ENCODE results near the gene MPO. TPM values are rescaled to one million over a fixed set of nuclear protein-coding genes. Genes with fewer than 3 reads are reported as not detected.

Gene MPO
- total and polyA plus RNA-seq, 2 donors (not counting 1 experiment from before 2014, with no cell fraction given) = 0.01 TPM; not detected in 1

DNA sequence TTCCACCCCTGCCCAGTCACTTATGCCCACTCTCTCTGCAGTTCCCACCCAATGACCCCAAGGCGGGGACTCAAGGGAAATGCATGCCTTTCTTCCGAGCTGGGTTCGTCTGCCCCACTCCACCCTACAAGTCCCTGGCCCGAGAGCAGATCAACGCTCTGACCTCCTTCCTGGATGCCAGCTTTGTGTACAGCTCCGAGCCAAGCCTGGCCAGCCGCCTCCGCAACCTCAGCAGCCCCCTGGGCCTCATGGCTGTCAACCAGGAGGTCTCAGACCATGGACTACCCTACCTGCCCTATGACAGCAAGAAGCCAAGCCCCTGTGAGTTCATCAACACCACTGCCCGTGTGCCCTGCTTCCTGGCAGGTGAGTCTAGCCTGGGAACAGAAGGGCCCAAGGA is 28.6 kb downstream of the MPO start:
- H3K4me2 ChIP-seq (ENCODE audit: extremely low read depth, insufficient read depth, low read length) = no peak overlapping the region
- TF ChIP-seq EZH2 (IDR thresholded peaks at IDR 0.05; ENCODE audit: low read length, missing control alignments) = no peak
- no peak for TF ChIP-seq CTCF (conservative IDR thresholded peaks at IDR 0.05 in 1 of 2, IDR thresholded peaks at IDR 0.05 in 1 of 2; ENCODE audit: low read depth in 1 of 2, low read length in 2 of 2)
- H3K4me3 ChIP-seq (replicated peaks in 1 of 4; ENCODE audit: control extremely low read depth in 1 of 4, insufficient read depth in 1 of 4, low read depth in 3 of 4, low read length in 4 of 4) = no peak overlapping the region
- H4K20me1 ChIP-seq (ENCODE audit: control insufficient read depth, extremely low read depth, insufficient read depth, low read length) = no peaks in the 10 kb centered on the region
- H3K9ac ChIP-seq (ENCODE audit: insufficient read depth, low read length) = no peak overlapping the region
- no peak for DNase-seq (ENCODE audit: low read depth in 2 of 2)
- H3K4me1 ChIP-seq (ENCODE audit: control insufficient read depth, extremely low read depth, insufficient read depth, low read length) = no peaks in the 10 kb centered on the region
- no peak overlapping the region for H3K27ac ChIP-seq (ENCODE audit: insufficient read depth, low read length)
- peaks cover 20% of the 10 kb centered on the region for H3K27me3 ChIP-seq (ENCODE audit: control insufficient read depth, insufficient read depth, low read length)
- H3K9me3 ChIP-seq (ENCODE audit: control insufficient read depth, insufficient read depth, low read depth, low read length) = no peaks in the 10 kb centered on the region
- H2AFZ ChIP-seq (ENCODE audit: low read length) = no peak overlapping the region
- no peaks in the 10 kb centered on the region for H3K36me3 ChIP-seq (ENCODE audit: control insufficient read depth, insufficient read depth, low read length)
- H3K79me2 ChIP-seq (ENCODE audit: control insufficient read depth, insufficient read depth, low read length) = no peaks in the 10 kb centered on the region

DNA sequence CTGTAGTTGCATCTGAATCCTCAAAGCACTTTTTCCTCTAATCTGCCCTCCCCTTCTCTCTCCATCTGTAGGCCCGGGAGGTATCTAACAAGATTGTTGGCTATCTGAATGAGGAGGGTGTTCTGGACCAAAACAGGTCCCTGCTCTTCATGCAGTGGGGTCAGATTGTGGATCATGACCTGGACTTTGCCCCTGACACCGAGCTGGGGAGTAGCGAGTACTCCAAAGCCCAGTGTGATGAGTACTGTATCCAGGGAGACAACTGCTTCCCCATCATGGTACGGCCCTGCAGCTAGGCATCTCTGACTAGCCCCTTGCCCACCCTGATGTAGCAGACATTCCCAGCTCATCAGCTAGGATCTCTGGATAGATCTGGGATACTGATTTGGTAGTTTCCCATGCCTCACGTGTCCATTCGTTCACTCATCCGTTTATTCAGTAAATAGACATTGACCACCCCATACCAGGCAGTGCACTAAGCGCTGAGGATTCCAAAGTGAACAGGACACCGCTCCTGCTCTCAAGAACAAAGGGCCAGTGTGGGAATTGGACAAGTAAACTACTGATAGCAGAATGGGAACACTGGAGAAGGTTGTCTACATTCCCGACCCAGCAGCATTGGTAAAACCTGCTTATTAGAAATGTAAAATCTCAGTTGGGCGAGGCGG is 30.3 kb downstream of the MPO start:
- H3K79me2 ChIP-seq (ENCODE audit: control insufficient read depth, insufficient read depth, low read length) = no peaks in the 10 kb centered on the region
- H2AFZ ChIP-seq (ENCODE audit: low read length) = no peak overlapping the region
- no peak for DNase-seq (ENCODE audit: low read depth in 2 of 2)

More for the DNA sequence above, 30.3 kb downstream of the MPO start:
- Histone ChIP-seq H3K4me1 (ENCODE audit: control insufficient read depth, extremely low read depth, insufficient read depth, low read length) (no peaks in the 10 kb centered on the region), H4K20me1 (ENCODE audit: control insufficient read depth, extremely low read depth, insufficient read depth, low read length) (no peaks in the 10 kb centered on the region), H3K9ac (ENCODE audit: insufficient read depth, low read length) (no peak overlapping the region), H3K27me3 (ENCODE audit: control insufficient read depth, insufficient read depth, low read length) (peaks cover 20% of the 10 kb centered on the region), H3K4me2 (ENCODE audit: extremely low read depth, insufficient read depth, low read length) (no peak overlapping the region), H3K27ac (ENCODE audit: insufficient read depth, low read length) (no peak overlapping the region), H3K36me3 (ENCODE audit: control insufficient read depth, insufficient read depth, low read length) (no peaks in the 10 kb centered on the region), H3K9me3 (ENCODE audit: control insufficient read depth, insufficient read depth, low read depth, low read length) (no peaks in the 10 kb centered on the region), H3K4me3 (replicated peaks in 1 of 4; ENCODE audit: control extremely low read depth in 1 of 4, insufficient read depth in 1 of 4, low read depth in 3 of 4, low read length in 4 of 4) (no peak overlapping the region)
- TF ChIP-seq EZH2 (IDR thresholded peaks at IDR 0.05; ENCODE audit: low read length, missing control alignments) (no peak), CTCF (conservative IDR thresholded peaks at IDR 0.05 in 1 of 2, IDR thresholded peaks at IDR 0.05 in 1 of 2; ENCODE audit: low read depth in 1 of 2, low read length in 2 of 2) (no peak)
